Ascending aorta (tissue), 2 donors: ENCODE data around the gene ATL2. TPM values are rescaled to one million over a fixed set of nuclear protein-coding genes. Genes with fewer than 3 reads are reported as not detected.
"Not testable (repeated sequence)": the region's sequence is repeated elsewhere in the genome, so short reads cannot be mapped to it uniquely, and the experiment has no call there.

Experiments used
- DNase-seq, 2 donors: peaks; one replicate each; pipeline ENCODE4 v3.0.0-alpha.2; 2019; ENCODE audit warnings: low spot score in 2 of 2
- H3K27ac ChIP-seq, 2 donors: fragments of 200-600 bp; sonication (generic); one replicate each; pipeline ENCODE4 v1.5.1; 2016 to 2017; ENCODE audit warnings: mild to moderate bottlenecking in 1 of 2
- H3K27me3 ChIP-seq: fragments of 200-600 bp; sonication (generic); one replicate; pipeline ENCODE4 v1.5.1; 2017
- H3K36me3 ChIP-seq, 2 donors: fragments of 200-600 bp; sonication (generic); one replicate each; pipeline ENCODE4 v1.5.1; 2016
- H3K4me1 ChIP-seq, 2 donors: fragments of 200-600 bp; sonication (generic); one replicate each; pipeline ENCODE4 v1.5.1; 2016 to 2017; ENCODE audit warnings: mild to moderate bottlenecking in 1 of 2
- H3K4me3 ChIP-seq, 2 donors: fragments of 200-600 bp; sonication (generic); one replicate each; pipeline ENCODE4 v1.5.1; 2016 to 2017; ENCODE audit warnings: mild to moderate bottlenecking in 1 of 2
- H3K9me3 ChIP-seq, 2 donors: fragments of 200-600 bp; sonication (generic); one replicate each; pipeline ENCODE4 v1.5.1; 2016
- CTCF ChIP-seq, 3 experiments: fragments of 200-600 bp in 2 of 3; fragments of 450-650 bp in 1 of 3; sonication (generic) in 2 of 3; IDR thresholded peaks; one replicate each; pipeline ENCODE4 v1.5.1; 2016 to 2019; ENCODE audit warnings: antibody characterized with exemption in 3 of 3, mild to moderate bottlenecking in 1 of 3, moderate library complexity in 1 of 3
- intact Hi-C: fragments of 100-400 bp; cut with DNase I; formaldehyde crosslinking; loops from one replicate; pipeline ENCODE4 v1.15.1; 2023
- total RNA-seq: library from RNA; depleted of rRNA; stranded (reverse); fragments of >200 nt; gene quantifications from one replicate; pipeline ENCODE4 v1.1.0, GENCODE V29; 2016

Gene ATL2
- total RNA-seq, 1 donor from 2014 or later = 49.1 TPM

- Histone ChIP-seq H3K4me3 (no peak overlapping the region), H3K9me3 (no peaks in the 10 kb centered on the region), H3K36me3 (no peaks in the 10 kb centered on the region), H3K4me1 (no peaks in the 10 kb centered on the region), H3K27ac (no peak overlapping the region), H3K27me3 (no peaks in the 10 kb centered on the region)
- DNase-seq = no peak
- intact Hi-C loops = no loop called here
- no peak for TF ChIP-seq CTCF (IDR thresholded peaks at IDR 0.05)
These were observed 9.3 kb upstream of the ATL2 start for GRCh38 chr2:38386377-38386776.

GRCh38 chr2:38384338-38384737 is 7.3 kb upstream of the ATL2 start:
- Histone ChIP-seq H3K36me3 (no peaks in the 10 kb centered on the region), H3K27me3 (no peaks in the 10 kb centered on the region), H3K4me3 (no peak overlapping the region), H3K9me3 (no peaks in the 10 kb centered on the region), H3K27ac (peak overlapping the region; percentile 13 to 53), H3K4me1 (no peaks in the 10 kb centered on the region)
- intact Hi-C loops = no loop called here
- TF ChIP-seq CTCF (IDR thresholded peaks at IDR 0.05) = no peak
- no peak for DNase-seq

- DNase-seq = not testable (repeated sequence)
These were observed 6.7 kb upstream of the ATL2 start for GRCh38 chr2:38383741-38384140.

GRCh38 chr2:38381381-38382143 is 4.5 kb upstream of the ATL2 start:
- Histone ChIP-seq H3K9me3 (no peaks in the 10 kb centered on the region), H3K27me3 (no peaks in the 10 kb centered on the region), H3K4me3 (no peak overlapping the region), H3K27ac (no peak overlapping the region), H3K36me3 (no peaks in the 10 kb centered on the region), H3K4me1 (peaks cover 0 to 3% of the 10 kb centered on the region in 2 donors)
- TF ChIP-seq CTCF (IDR thresholded peaks at IDR 0.05) = no peak
- intact Hi-C loops = no loop called here
- DNase-seq = no peak

More at GRCh38 chr2:38383741-38384140, 6.7 kb upstream of the ATL2 start:
- H3K4me1 ChIP-seq, H3K4me3 ChIP-seq, H3K36me3 ChIP-seq, H3K9me3 ChIP-seq, intact Hi-C loops, H3K27me3 ChIP-seq: not testable (repeated sequence)
- peak overlapping the region; percentile 13 to 53 for H3K27ac ChIP-seq

- H3K4me3 ChIP-seq = no peak overlapping the region
- no peak for TF ChIP-seq CTCF (IDR thresholded peaks at IDR 0.05)
- H3K27me3 ChIP-seq = no peaks in the 10 kb centered on the region
- H3K36me3 ChIP-seq = no peaks in the 10 kb centered on the region
- intact Hi-C loops = no loop called here
- H3K4me1 ChIP-seq = peaks cover 0 to 3% of the 10 kb centered on the region in 2 donors
- no peak for DNase-seq
- H3K27ac ChIP-seq = no peak overlapping the region
- no peaks in the 10 kb centered on the region for H3K9me3 ChIP-seq
These were observed 3.5 kb upstream of the ATL2 start for GRCh38 chr2:38380397-38381130.
